ENCODE results near the gene KAT2B. TPM values are rescaled to one million over a fixed set of nuclear protein-coding genes. Genes with fewer than 3 reads are reported as not detected.

The KAT2B gene
- polyA plus RNA-seq, 1 experiment, result 4.5 TPM

DNA sequence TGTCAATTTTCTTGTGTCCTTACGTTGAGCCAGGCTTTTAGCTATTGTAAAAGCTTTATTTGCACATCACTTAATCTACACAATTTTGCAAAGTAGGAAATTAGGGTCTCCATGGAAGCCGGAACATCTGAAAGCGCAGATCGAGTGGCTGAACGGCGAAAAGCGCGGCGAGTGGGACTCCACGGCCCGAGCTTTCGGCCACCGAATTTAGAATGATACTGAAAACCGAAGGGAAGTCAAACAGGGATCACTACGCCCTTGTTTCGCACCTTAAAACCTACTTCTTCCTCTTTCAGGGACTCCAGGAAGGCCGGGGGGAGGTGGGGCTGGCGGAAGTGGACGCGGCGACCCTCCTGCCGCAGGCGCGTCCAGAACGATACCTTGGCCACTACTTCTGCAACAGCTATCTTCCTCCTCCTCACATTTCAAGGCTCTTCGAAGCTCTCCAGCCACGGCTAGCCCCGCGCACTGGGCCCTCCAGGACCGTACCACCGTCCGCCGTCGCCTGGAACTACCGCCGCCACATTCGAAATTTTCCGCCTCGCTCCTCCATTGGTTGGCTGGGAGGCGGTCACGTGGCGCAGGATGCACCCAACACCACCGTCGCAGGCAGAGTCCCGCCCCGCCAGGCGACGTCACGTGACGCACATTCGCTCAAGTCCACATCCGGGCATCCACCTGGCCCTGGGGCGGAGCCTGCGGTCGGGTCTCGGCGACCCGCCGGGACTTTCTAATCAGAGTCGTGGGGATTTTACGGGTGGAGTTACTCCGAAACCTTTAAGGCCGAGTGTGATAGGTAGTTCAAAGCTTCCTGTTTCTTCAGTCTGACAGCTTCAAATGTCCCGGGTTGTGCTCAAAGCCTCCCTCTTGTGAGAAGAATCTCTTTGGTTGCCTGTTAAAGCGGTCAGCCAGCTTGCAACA, 145.7 kb downstream of the KAT2B start, which contains the start of gene SGO1:
Gene SGO1 (minus strand): TSS at position 528 of the 921 bp plus-strand sequence. CDS start 2,179 bp downstream, outside the sequence.
- Histone ChIP-seq H3K27me3 (ENCODE audit: control insufficient read depth, insufficient read depth, low read length) (no peaks in the 10 kb centered on the region), H3K36me3 (ENCODE audit: control insufficient read depth, insufficient read depth, low read length) (no peaks in the 10 kb centered on the region), H3K4me3 (ENCODE audit: low read depth, low read length) (peak within 1 kb of the TSS; percentile 99)
- DNase-seq (ENCODE audit: low read depth), result peak; percentile 78
- POLR2A ChIA-PET, result no interaction called here
- TF ChIP-seq, protein P1, sequence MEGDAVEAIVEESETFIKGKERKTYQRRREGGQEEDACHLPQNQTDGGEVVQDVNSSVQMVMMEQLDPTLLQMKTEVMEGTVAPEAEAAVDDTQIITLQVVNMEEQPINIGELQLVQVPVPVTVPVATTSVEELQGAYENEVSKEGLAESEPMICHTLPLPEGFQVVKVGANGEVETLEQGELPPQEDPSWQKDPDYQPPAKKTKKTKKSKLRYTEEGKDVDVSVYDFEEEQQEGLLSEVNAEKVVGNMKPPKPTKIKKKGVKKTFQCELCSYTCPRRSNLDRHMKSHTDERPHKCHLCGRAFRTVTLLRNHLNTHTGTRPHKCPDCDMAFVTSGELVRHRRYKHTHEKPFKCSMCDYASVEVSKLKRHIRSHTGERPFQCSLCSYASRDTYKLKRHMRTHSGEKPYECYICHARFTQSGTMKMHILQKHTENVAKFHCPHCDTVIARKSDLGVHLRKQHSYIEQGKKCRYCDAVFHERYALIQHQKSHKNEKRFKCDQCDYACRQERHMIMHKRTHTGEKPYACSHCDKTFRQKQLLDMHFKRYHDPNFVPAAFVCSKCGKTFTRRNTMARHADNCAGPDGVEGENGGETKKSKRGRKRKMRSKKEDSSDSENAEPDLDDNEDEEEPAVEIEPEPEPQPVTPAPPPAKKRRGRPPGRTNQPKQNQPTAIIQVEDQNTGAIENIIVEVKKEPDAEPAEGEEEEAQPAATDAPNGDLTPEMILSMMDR (IDR thresholded peaks at IDR 0.05; ENCODE audit: insufficient read depth, low read depth, low read length), result peak; percentile 27; the same call in 1 of the 2 replicates
- CTCF ChIA-PET, result no interaction called here

DNA sequence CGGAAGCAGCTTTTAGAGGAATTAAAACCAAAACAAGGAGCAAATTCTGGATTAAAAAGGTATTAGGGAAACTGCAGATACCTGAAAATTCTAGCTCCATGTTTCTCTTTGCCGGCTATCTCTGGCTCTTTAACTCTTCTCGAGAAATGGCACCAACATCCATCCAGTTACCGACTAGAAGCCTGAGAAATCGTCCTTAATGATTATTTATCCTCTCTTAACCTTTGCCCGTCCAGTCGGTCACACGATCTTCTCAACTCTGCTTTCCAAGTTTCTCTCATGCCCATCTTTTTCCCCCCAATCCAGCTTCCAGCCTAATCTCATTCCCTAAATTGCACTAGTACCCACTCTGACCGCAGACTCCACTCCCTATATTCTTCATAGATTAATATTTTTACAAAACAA, 146.4 kb downstream of the KAT2B start:
- Histone ChIP-seq H3K4me3 (ENCODE audit: low read depth, low read length) (peak overlapping the region; percentile 99), H3K36me3 (ENCODE audit: control insufficient read depth, insufficient read depth, low read length) (no peaks in the 10 kb centered on the region), H3K27me3 (ENCODE audit: control insufficient read depth, insufficient read depth, low read length) (no peaks in the 10 kb centered on the region)
- POLR2A ChIA-PET, result no interaction called here
- TF ChIP-seq, protein P1 (IDR thresholded peaks at IDR 0.05; ENCODE audit: insufficient read depth, low read depth, low read length), result no peak
- CTCF ChIA-PET, result no interaction called here
- DNase-seq (ENCODE audit: low read depth), result no peak

DNA sequence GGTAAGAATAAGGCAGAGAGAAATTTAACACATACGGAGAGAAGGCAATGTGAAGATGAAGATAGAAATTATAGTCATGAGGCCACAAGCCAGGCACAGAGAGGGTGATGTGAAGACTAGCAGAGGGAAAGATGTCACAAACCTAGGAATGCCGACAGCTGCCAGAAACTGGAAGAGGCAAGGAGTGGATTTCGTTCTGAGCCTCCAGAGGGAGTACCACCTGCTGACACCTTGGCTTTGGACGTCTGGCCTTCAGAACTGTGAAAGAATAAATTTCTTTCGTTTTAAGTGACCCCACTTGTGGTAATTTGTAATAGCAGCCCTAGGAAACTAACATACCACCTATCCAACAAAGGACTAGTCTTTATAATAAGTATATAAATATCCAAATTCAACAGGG, 150.7 kb downstream of the KAT2B start:
- no peak overlapping the region for H3K4me3 ChIP-seq (ENCODE audit: low read depth, low read length)
- ChIA-PET CTCF (no interaction called here), POLR2A (no interaction called here)
- TF ChIP-seq, protein P1 (IDR thresholded peaks at IDR 0.05; ENCODE audit: insufficient read depth, low read depth, low read length), result no peak
- no peak for DNase-seq (ENCODE audit: low read depth)
- H3K36me3 ChIP-seq (ENCODE audit: control insufficient read depth, insufficient read depth, low read length), result no peaks in the 10 kb centered on the region
- H3K27me3 ChIP-seq (ENCODE audit: control insufficient read depth, insufficient read depth, low read length), result no peaks in the 10 kb centered on the region

DNA sequence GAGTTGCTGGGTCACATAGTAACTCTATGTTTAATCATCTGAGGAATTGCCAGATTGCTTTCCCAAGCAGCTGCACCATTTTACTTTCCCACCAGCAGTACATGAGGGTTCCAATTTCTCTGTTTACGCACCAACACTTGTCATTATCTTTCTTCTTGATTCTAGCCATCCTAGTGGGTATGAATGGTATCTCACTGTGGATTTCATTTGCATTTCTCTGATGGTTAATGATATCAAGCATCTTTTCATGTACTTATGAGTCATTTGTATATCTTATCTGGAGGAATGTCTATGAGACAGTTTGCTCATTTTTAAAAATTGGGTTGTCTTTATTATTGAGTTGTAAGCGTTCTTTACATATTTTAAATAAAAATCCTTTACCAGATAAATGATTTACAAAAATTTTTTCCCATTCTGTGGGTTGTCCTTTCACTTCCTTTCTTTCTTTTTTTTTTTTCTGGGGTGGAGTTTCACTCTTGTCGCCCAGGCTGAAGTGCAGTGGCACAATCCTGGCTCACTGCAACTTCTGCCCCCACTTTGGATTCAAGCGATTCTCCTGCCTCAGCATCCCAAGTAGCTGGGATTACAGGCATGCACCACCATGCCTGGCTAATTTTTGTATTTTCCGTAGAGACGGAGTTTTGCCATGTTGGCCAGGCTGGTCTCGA, 154.7 kb downstream of the KAT2B start:
- ChIA-PET POLR2A (no interaction called here), CTCF (no interaction called here)
- TF ChIP-seq, protein P1 (IDR thresholded peaks at IDR 0.05; ENCODE audit: insufficient read depth, low read depth, low read length), result no peak
- no peak for DNase-seq (ENCODE audit: low read depth)
- H3K36me3 ChIP-seq (ENCODE audit: control insufficient read depth, insufficient read depth, low read length), result no peaks in the 10 kb centered on the region
- no peak overlapping the region for H3K4me3 ChIP-seq (ENCODE audit: low read depth, low read length)
- H3K27me3 ChIP-seq (ENCODE audit: control insufficient read depth, insufficient read depth, low read length), result no peaks in the 10 kb centered on the region

DNA sequence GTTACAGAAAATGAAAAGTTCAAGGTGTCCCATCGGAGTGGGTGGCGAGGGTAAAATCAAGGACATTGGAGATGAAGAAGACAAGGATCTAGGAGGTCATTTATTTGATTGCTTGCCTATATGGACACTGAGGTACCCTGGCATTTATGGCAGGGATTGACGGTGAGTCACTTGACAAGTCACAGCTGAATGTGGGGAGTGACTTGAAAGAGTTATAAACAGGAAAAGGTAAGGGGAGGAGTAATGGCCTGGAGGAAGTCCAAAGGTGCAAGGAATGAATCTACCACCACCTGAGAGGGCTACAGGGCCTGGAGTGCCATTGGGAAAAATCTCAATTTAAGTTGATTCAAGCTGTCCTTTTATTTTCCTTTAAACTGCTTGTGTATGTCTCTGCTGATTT, 157.5 kb downstream of the KAT2B start:
- no peak overlapping the region for H3K4me3 ChIP-seq (ENCODE audit: low read depth, low read length)
- no peak for DNase-seq (ENCODE audit: low read depth)
- no peaks in the 10 kb centered on the region for H3K27me3 ChIP-seq (ENCODE audit: control insufficient read depth, insufficient read depth, low read length)
- TF ChIP-seq, protein P1 (IDR thresholded peaks at IDR 0.05; ENCODE audit: insufficient read depth, low read depth, low read length), result no peak
- POLR2A ChIA-PET, result no interaction called here
- H3K36me3 ChIP-seq (ENCODE audit: control insufficient read depth, insufficient read depth, low read length), result no peaks in the 10 kb centered on the region
- CTCF ChIA-PET, result no interaction called here

Measured in BJ (cell line).